D721Med (cell line): ENCODE measurements around the gene PLAAT5.

ENCODE experiments used
- DNase-seq: peaks from one replicate; pipeline ENCODE4 v3.0.0; 2011; ENCODE audit warnings: low spot score; ENCODE audit not compliant: insufficient read length
- FAIRE-seq: peaks from 2 replicates; lab custom pipeline; 2011; peaks lifted over from hg19 to GRCh38; lab: Jason Lieb, UNC
- CTCF ChIP-seq: IDR thresholded peaks from 2 replicates; pipeline ENCODE4 v1.5.1; 2012; ENCODE audit warnings: mild to moderate bottlenecking, control low read depth; ENCODE audit not compliant: insufficient read depth; ENCODE audit errors: missing control alignments

Gene PLAAT5

GRCh38 chr11:63521896-63522295 lies 30.9 kb upstream of the PLAAT5 start:
- no peak for DNase-seq
- no peak for FAIRE-seq
- no peak for TF ChIP-seq CTCF

- TF ChIP-seq CTCF, result no peak
- DNase-seq (no peak), FAIRE-seq (no peak)
These were observed 29.7 kb upstream of the PLAAT5 start for GRCh38 chr11:63520606-63521170.

GRCh38 chr11:63518548-63518947 lies 27.6 kb upstream of the PLAAT5 start:
- TF ChIP-seq CTCF, result no peak
- DNase-seq, result no peak
- FAIRE-seq, result no peak

- TF ChIP-seq CTCF, result no peak
These were observed 26.2 kb upstream of the PLAAT5 start for GRCh38 chr11:63517156-63517555.

GRCh38 chr11:63516109-63516508 lies 25.1 kb upstream of the PLAAT5 start:
- FAIRE-seq (no peak), DNase-seq (no peak)
- no peak for TF ChIP-seq CTCF

More at GRCh38 chr11:63517156-63517555, 26.2 kb upstream of the PLAAT5 start:
- FAIRE-seq, result no peak
- no peak for DNase-seq

GRCh38 chr11:63512816-63513215 lies 21.8 kb upstream of the PLAAT5 start:
- FAIRE-seq, result no peak
- TF ChIP-seq CTCF, result no peak
- no peak for DNase-seq

- DNase-seq (no peak), FAIRE-seq (no peak)
These were observed 20.2 kb upstream of the PLAAT5 start for GRCh38 chr11:63511048-63511748.

More at GRCh38 chr11:63511048-63511748, 20.2 kb upstream of the PLAAT5 start:
- no peak for TF ChIP-seq CTCF
